B cell (primary cell): Measurements from ENCODE around the gene YTHDC1. TPM values are rescaled to one million over a fixed set of nuclear protein-coding genes. Genes with fewer than 3 reads are reported as not detected.

ENCODE experiments used
- ATAC-seq: fragments of 200-7000 bp; cut with Tn5 transposase; one replicate; pipeline ENCODE4 v1.10.0; 2021; ENCODE audit warnings: low read depth, mild to moderate bottlenecking, moderate number of reproducible peaks, moderate library complexity
- CTCF ChIA-PET: fragments of 350-600 bp; sonication (Branson Sonifier 250); formaldehyde crosslinking; loops from one replicate; lab custom pipeline; 2021; ENCODE audit warnings: antibody characterized with exemption, inconsistent platforms; lab: Charles Lee
- POLR2A ChIA-PET: fragments of 350-600 bp; sonication (Branson Sonifier 250); formaldehyde crosslinking; loops from one replicate; lab custom pipeline; 2021; ENCODE audit warnings: antibody characterized with exemption; lab: Charles Lee
- DNase-seq: peaks from one replicate; pipeline ENCODE4 v3.0.0; 2013
- H2AFZ ChIP-seq: 2 replicates; pipeline ENCODE4 v1.6.1; 2012; ENCODE audit warnings: mild to moderate bottlenecking, low read depth, low read length; ENCODE audit not compliant: insufficient read depth, poor library complexity, severe bottlenecking
- H3K27ac ChIP-seq, 2 donors: 1 replicate in 1 of 2; 2 replicates in 1 of 2; pipeline ENCODE4 v1.5.1; 2012 to 2013; ENCODE audit warnings: low read length in 2 of 2, mild to moderate bottlenecking in 2 of 2, moderate library complexity in 1 of 2
- H3K27me3 ChIP-seq, 4 experiments: fragments of 200-600 bp in 1 of 4; sonication (generic) in 1 of 4; replicated peaks in 1 of 4; 1 replicate in 2 of 4; 2 replicates in 2 of 4; pipeline versions ENCODE4 v1.6.1 to v1.7.0; 2013 to 2016; ENCODE audit warnings: low read length in 3 of 4, mild to moderate bottlenecking in 2 of 4, mixed read lengths in 1 of 4, moderate library complexity in 1 of 4; ENCODE audit not compliant: insufficient read depth in 4 of 4, control insufficient read depth in 3 of 4; ENCODE audit errors: control extremely low read depth in 1 of 4
- H3K36me3 ChIP-seq, 2 experiments: replicated peaks in 1 of 2; 1 replicate in 1 of 2; 2 replicates in 1 of 2; pipeline versions ENCODE4 v1.6.1 to v1.7.1; 2013; ENCODE audit warnings: low read length in 1 of 2; ENCODE audit not compliant: insufficient read depth in 2 of 2, control insufficient read depth in 1 of 2; ENCODE audit errors: control extremely low read depth in 1 of 2, extremely low read depth in 1 of 2
- H3K4me1 ChIP-seq, 2 donors: fragments of 200-600 bp in 1 of 2; sonication (generic) in 1 of 2; 1 replicate in 1 of 2; 2 replicates in 1 of 2; pipeline versions ENCODE4 v1.5.1 to v1.6.1; 2013 to 2017; ENCODE audit warnings: low read length in 2 of 2; ENCODE audit not compliant: control insufficient read depth in 2 of 2, insufficient read depth in 2 of 2
- H3K4me2 ChIP-seq: replicated peaks from 2 replicates; pipeline ENCODE3; 2012; ENCODE audit warnings: mild to moderate bottlenecking, low read depth, low read length; ENCODE audit not compliant: poor library complexity, severe bottlenecking
- H3K4me3 ChIP-seq, 5 experiments: fragments of 200-600 bp in 1 of 5; sonication (generic) in 1 of 5; 1 replicate in 3 of 5; 2 replicates in 2 of 5; pipeline versions ENCODE4 v1.5.1 to v1.7.0; 2011 to 2016; ENCODE audit warnings: low read length in 4 of 5, mild to moderate bottlenecking in 4 of 5, low read depth in 2 of 5, control low read depth in 1 of 5, moderate library complexity in 1 of 5; ENCODE audit not compliant: insufficient read depth in 1 of 5; ENCODE audit errors: control extremely low read depth in 1 of 5, extremely low read depth in 1 of 5
- H3K79me2 ChIP-seq: fragments of 200-600 bp; sonication (generic); one replicate; pipeline ENCODE4 v1.6.0; 2016; ENCODE audit warnings: low read length; ENCODE audit not compliant: control insufficient read depth, insufficient read depth
- H3K9ac ChIP-seq: fragments of 200-600 bp; sonication (generic); 2 replicates; pipeline ENCODE4 v1.6.1; 2017; ENCODE audit warnings: mild to moderate bottlenecking, low read length, moderate library complexity
- H3K9me3 ChIP-seq, 3 donors: one replicate each; pipeline versions ENCODE4 v1.6.1 to v1.7.1; 2013; ENCODE audit warnings: low read length in 2 of 3; ENCODE audit not compliant: control insufficient read depth in 2 of 3, insufficient read depth in 1 of 3; ENCODE audit errors: control extremely low read depth in 1 of 3
- H4K20me1 ChIP-seq: 2 replicates; pipeline ENCODE4 v1.6.0; 2012; ENCODE audit warnings: mild to moderate bottlenecking, low read length; ENCODE audit not compliant: insufficient read depth, control insufficient read depth, poor library complexity, severe bottlenecking
- H3K27ac Mint-ChIP-seq: one replicate; pipeline ENCODE4 v1.8.0; 2021; ENCODE audit warnings: mixed read lengths
- H3K27me3 Mint-ChIP-seq: one replicate; pipeline ENCODE4 v1.8.0; 2021; ENCODE audit warnings: mixed read lengths
- H3K4me1 Mint-ChIP-seq: one replicate; pipeline ENCODE4 v1.8.0; 2021; ENCODE audit warnings: mixed read lengths
- H3K4me3 Mint-ChIP-seq: one replicate; pipeline ENCODE4 v1.8.0; 2021; ENCODE audit warnings: mixed read lengths
- H3K9me3 Mint-ChIP-seq: one replicate; pipeline ENCODE4 v1.8.0; 2022; ENCODE audit warnings: mixed read lengths; ENCODE audit not compliant: insufficient read depth
- CTCF ChIP-seq: fragments of 200-600 bp; IDR thresholded peaks from one replicate; pipeline ENCODE4 v1.8.0; 2022; ENCODE audit warnings: antibody characterized with exemption, mild to moderate bottlenecking
- EZH2 ChIP-seq: IDR thresholded peaks from 2 replicates; pipeline ENCODE4 v1.6.1; 2012; ENCODE audit warnings: borderline replicate concordance, low read depth, mild to moderate bottlenecking, moderate library complexity, low read length; ENCODE audit not compliant: insufficient read depth, poor library complexity, severe bottlenecking
- WGBS: methylation state at CpG from one replicate; pipeline ENCODE4 v1.1.5; 2013; ENCODE audit warnings: missing lambda C conversion rate; ENCODE audit not compliant: insufficient coverage; 5-methylcytosine and 5-hydroxymethylcytosine counted together
- intact Hi-C: fragments of 100-400 bp; cut with micrococcal nuclease; formaldehyde crosslinking; loops from one replicate; pipeline ENCODE4 v1.10.0; 2022
- polyA plus RNA-seq: library from polyadenylated mRNA; depleted of rRNA; stranded (reverse); fragments of >200 nt; gene quantifications from 2 replicates; pipeline ENCODE4 v1.2.3, GENCODE V29; 2012
- total RNA-seq, 2 donors: library from RNA; stranded (reverse); fragments of 120-200 nt in 1 of 2; gene quantifications; 1 replicate in 1 of 2; 2 replicates in 1 of 2; pipeline versions ENCODE4 v1.2.3 to v1.2.4, GENCODE V29; 2013 to 2022

YTHDC1 gene
- total and polyA plus RNA-seq, 2 donors (not counting 1 experiment from before 2014, with no cell fraction given), result 26.9 to 179 TPM

- POLR2A ChIA-PET, result no interaction called here
- H3K79me2 ChIP-seq, result no peaks in the 10 kb centered on the region
- DNase-seq (no peak), ATAC-seq (no peak)
- Mint-ChIP-seq H3K4me3 (no peak overlapping the region), H3K27ac (no peak overlapping the region), H3K9me3 (no peaks in the 10 kb centered on the region), H3K4me1 (no peaks in the 10 kb centered on the region), H3K27me3 (peaks cover 24% of the 10 kb centered on the region)
- WGBS, result no CpG with 5 or more reads among the region's 4 CpGs
- TF ChIP-seq EZH2, result no peak
- TF ChIP-seq CTCF, result no peak
- no peak overlapping the region for H3K27ac ChIP-seq
- peaks cover 0 to 4% (median 0%) of the 10 kb centered on the region in 4 experiments for H3K27me3 ChIP-seq
- H3K4me1 ChIP-seq, result no peaks in the 10 kb centered on the region
- no peaks in the 10 kb centered on the region for H3K9me3 ChIP-seq
- no peak overlapping the region for H2AFZ ChIP-seq
- CTCF ChIA-PET, result interaction anchor here (1.6 kb wide), 1 partner anchor 12 kb away, joined by 5 read pairs; no protein-coding TSS in a partner anchor
- intact Hi-C loops, result no loop called here
- no peak overlapping the region for H3K9ac ChIP-seq
- H3K36me3 ChIP-seq, result no peaks in the 10 kb centered on the region
- no peak overlapping the region for H3K4me2 ChIP-seq
- no peaks in the 10 kb centered on the region for H4K20me1 ChIP-seq
- no peak overlapping the region for H3K4me3 ChIP-seq
These were observed 38.5 kb upstream of the YTHDC1 start for GRCh38 chr4:68388347-68388865.

- ChIA-PET POLR2A (no interaction called here), CTCF (no interaction called here)
- H3K4me3 Mint-ChIP-seq, result no peak overlapping the region
- H3K9ac ChIP-seq, result no peak overlapping the region
- ATAC-seq, result no peak
- TF ChIP-seq EZH2, result no peak
- no peak for TF ChIP-seq CTCF
- intact Hi-C loops, result no loop called here
- no peaks in the 10 kb centered on the region for H4K20me1 ChIP-seq
- no peaks in the 10 kb centered on the region for H3K4me1 Mint-ChIP-seq
- H3K4me2 ChIP-seq, result no peak overlapping the region
- no peaks in the 10 kb centered on the region for H3K9me3 ChIP-seq
- H3K79me2 ChIP-seq, result no peaks in the 10 kb centered on the region
- 100% methylated on average over 1 of the region's 2 CpGs for WGBS
- no peaks in the 10 kb centered on the region for H3K4me1 ChIP-seq
- no peak overlapping the region for H3K27ac ChIP-seq
- H3K27me3 Mint-ChIP-seq, result peaks cover 33% of the 10 kb centered on the region
- no peaks in the 10 kb centered on the region for H3K36me3 ChIP-seq
- peaks cover 0 to 4% (median 0%) of the 10 kb centered on the region in 4 experiments for H3K27me3 ChIP-seq
- no peaks in the 10 kb centered on the region for H3K9me3 Mint-ChIP-seq
- no peak overlapping the region for H2AFZ ChIP-seq
- no peak overlapping the region for H3K27ac Mint-ChIP-seq
- no peak overlapping the region for H3K4me3 ChIP-seq
- no peak for DNase-seq
These were observed 35.4 kb upstream of the YTHDC1 start for GRCh38 chr4:68385267-68385666.
